Measurements from ENCODE around the gene VPS37B. TPM values are rescaled to one million over a fixed set of nuclear protein-coding genes. Genes with fewer than 3 reads are reported as not detected.

Gene VPS37B
- total RNA-seq, 1 donor from 2014 or later, result 29.1 TPM

DNA sequence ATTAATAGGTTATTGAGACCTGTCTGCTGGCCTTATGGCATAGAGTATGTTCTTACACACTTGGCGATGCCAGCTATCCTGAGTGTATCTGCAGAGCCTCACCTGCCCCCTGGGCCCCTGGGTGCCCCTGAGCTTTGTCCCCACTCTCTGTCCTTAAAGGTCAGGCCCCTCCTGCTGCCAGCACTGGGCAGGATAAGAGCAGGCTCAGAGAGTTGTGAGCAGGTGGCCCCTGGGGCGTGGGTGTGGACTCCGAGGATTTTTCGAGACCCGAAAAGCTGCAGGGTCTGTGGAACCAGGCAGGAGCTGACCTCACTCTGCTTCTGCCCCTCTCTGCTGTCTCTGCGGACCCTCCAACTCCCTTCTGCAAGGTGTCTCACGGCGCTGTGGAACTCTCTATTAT lies 52.5 kb downstream of the VPS37B start:
- Mint-ChIP-seq H3K4me1 (peaks cover 6% of the 10 kb centered on the region), H3K36me3 (no peaks in the 10 kb centered on the region), H3K27ac (no peak overlapping the region), H3K9me3 (no peaks in the 10 kb centered on the region), H3K27me3 (ENCODE audit: low read depth) (no peaks in the 10 kb centered on the region), H3K4me3 (no peak overlapping the region)
- TF ChIP-seq, protein P1, sequence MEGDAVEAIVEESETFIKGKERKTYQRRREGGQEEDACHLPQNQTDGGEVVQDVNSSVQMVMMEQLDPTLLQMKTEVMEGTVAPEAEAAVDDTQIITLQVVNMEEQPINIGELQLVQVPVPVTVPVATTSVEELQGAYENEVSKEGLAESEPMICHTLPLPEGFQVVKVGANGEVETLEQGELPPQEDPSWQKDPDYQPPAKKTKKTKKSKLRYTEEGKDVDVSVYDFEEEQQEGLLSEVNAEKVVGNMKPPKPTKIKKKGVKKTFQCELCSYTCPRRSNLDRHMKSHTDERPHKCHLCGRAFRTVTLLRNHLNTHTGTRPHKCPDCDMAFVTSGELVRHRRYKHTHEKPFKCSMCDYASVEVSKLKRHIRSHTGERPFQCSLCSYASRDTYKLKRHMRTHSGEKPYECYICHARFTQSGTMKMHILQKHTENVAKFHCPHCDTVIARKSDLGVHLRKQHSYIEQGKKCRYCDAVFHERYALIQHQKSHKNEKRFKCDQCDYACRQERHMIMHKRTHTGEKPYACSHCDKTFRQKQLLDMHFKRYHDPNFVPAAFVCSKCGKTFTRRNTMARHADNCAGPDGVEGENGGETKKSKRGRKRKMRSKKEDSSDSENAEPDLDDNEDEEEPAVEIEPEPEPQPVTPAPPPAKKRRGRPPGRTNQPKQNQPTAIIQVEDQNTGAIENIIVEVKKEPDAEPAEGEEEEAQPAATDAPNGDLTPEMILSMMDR (IDR thresholded peaks at IDR 0.05; ENCODE audit: unreplicated experiment), result no peak
- no peak for DNase-seq (ENCODE audit: low spot score in 2 of 2, unreplicated experiment in 2 of 2)

DNA sequence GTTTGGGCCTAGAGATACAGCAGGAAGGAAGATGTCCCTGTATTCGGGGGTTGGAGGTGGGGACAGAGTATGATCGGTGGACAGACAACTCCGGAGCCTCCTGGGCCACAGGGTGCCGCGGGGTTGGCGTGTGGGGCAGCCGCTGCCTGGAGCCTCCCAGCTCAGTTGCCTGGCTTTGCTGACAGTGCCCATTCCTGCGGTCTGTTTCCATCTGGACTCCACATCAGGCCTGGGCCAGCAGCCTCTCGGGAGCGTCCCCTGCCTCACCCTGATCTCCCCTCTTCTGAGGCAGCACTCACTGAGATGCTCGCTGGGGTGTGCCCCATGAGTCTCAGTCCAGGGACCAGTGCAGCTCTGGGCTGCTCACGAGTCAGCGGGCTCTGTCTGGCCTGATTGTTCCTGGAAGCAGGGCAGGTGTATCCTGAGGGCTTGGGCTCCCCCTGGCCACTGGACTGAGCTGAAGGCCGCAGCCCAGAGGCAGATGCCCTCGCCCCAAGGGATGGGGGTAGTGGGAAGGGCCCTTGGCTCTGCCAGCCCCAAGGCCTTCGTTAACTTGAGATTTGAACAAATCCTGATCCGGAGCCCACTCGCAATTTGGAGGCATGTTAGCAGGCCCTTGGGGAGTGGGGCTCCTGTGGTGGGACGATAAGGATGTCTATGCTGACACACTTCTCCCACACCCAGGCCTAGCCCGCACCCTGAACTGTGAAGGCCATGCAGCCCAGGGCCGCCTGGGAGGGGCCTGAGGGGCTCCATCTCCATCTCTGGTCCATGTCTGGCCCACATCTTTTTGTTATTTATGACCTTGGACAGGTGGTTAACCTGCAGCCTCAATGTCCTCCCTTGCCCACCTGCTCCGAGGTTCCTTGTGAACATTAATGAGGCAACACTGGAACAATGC lies 53.2 kb downstream of the VPS37B start:
- TF ChIP-seq, protein P1 (IDR thresholded peaks at IDR 0.05; ENCODE audit: unreplicated experiment), result no peak
- H3K4me1 Mint-ChIP-seq, result peaks cover 10% of the 10 kb centered on the region
- H3K27me3 Mint-ChIP-seq (ENCODE audit: low read depth), result peaks cover 1% of the 10 kb centered on the region
- H3K9me3 Mint-ChIP-seq, result no peaks in the 10 kb centered on the region
- no peaks in the 10 kb centered on the region for H3K36me3 Mint-ChIP-seq
- DNase-seq (ENCODE audit: low spot score in 2 of 2, unreplicated experiment in 2 of 2), result no peak
- peak overlapping the region; percentile 39 for H3K27ac Mint-ChIP-seq
- no peak overlapping the region for H3K4me3 Mint-ChIP-seq

DNA sequence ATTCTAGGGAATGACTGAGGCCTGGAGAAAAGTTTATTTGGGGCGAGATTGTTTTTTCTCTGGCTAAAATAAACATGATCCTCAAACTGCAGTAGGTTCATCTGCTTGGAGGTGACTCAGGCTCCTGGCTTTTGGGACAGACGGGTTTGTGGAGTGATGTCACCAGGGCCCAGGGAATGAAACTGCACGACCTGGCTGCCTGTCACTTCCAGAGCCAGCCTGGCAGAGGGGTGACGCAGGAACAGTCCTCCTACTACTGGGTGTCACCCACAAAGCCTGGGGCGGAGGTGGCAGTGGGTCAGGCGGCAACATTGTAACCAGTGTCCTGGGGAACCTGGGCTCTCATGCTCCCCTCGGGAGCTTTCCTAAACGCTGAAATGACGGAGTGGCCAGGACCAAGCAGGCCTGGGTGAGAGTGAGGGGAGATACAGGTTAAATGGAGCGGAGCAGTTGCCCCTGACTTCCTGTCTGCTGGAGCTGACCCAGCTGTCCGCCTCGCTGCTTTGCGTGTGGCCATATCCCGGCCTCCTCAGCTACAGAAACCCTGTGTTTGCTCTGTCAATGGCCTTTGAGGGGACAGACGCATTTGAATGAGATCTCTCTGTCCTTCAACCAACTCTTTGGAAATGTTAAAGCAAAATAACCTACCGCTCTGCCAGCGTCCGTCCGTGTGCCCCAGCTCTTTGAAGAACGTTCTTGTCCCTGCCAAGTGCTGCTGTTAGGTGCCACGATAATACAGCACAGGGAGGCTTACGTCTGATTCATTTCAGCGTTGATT lies 54.2 kb downstream of the VPS37B start:
- H3K4me3 Mint-ChIP-seq, result no peak overlapping the region
- peaks cover 17% of the 10 kb centered on the region for H3K4me1 Mint-ChIP-seq
- DNase-seq (ENCODE audit: low spot score in 2 of 2, unreplicated experiment in 2 of 2), result no peak
- peaks cover 5% of the 10 kb centered on the region for H3K27me3 Mint-ChIP-seq (ENCODE audit: low read depth)
- H3K36me3 Mint-ChIP-seq, result no peaks in the 10 kb centered on the region
- no peaks in the 10 kb centered on the region for H3K9me3 Mint-ChIP-seq
- peak overlapping the region; percentile 48 for H3K27ac Mint-ChIP-seq
- TF ChIP-seq, protein P1 (IDR thresholded peaks at IDR 0.05; ENCODE audit: unreplicated experiment), result no peak

DNA sequence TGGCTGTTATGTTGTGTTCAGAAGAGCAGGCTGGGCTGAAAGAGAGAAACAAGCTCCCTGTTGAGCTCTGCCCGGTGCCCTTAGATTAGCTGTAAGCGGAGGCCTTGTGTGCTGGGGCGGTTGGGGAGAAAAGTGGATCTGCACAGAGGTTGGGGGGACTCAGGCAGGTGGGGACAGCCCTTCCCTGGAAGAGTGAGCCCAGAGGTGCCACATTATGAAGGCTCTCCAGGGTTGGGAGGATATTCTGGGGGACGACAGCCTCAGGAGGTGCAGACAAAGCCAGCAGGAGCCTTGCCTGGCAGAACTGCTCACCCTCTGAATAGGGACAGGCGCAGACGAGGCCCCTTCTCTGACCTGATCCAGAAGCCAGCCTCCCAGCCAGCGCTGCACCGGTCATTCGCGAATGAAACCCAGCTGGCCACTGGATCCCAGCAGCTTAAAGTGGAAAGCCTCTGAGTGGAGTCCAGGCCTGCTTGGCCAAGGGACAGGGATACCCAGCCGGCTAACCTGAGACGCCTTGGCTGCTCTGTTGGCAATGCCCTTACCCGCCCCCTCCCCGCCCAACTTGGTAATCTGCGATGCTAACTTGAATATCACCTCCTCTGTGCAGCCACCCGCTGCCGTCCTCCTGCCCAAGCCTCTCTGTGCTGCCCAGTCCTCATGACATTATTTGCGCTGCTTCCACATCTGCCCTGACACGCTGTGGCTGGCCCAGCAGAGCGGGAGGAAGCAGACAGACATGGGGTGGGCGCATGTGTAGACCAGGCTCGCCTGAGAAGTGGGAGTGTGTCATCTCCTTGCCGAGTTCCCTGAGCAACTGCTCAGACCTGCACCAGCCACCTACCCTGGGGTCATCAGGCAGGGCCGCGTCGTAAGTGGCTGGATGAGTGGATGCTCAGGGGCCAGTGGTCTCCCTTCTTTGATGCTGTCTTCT lies 55.1 kb downstream of the VPS37B start:
- TF ChIP-seq, protein P1 (IDR thresholded peaks at IDR 0.05; ENCODE audit: unreplicated experiment), result no peak
- Mint-ChIP-seq H3K4me3 (no peak overlapping the region), H3K9me3 (no peaks in the 10 kb centered on the region), H3K36me3 (no peaks in the 10 kb centered on the region), H3K4me1 (peaks cover 22% of the 10 kb centered on the region), H3K27me3 (ENCODE audit: low read depth) (peaks cover 10% of the 10 kb centered on the region), H3K27ac (peak overlapping the region; percentile 48)
- DNase-seq (ENCODE audit: low spot score in 2 of 2, unreplicated experiment in 2 of 2), result no peak

DNA sequence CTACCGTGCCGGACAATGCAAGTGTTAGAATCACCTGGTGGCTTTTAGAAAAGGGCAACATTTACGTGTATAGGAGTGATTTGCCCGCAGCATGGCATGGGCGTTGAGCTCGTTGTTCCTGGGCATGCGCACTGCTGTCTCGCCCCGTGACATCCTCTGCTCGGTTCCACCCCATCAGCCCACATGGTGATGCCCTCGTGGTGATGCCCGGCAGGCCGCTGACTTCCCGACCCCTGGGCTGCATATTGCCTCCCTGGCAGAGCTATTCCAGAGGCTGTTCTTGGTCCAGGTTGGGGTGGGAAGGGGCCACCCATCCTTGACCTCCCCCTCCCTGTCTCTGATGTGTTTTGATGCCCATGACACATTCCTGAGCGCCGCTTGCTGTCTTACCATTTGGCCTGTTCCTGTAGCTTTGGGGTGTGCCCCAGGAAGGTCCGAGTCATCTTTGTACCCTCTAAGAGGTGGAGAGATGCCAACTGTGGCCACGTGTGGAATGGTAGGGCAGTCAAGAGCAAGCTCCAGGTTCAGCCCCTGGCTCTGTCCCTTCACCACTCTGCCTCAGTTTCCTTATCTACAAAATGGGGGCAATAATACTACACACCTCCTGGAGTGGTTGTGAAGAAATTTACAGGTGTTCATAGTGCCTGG lies 55.9 kb downstream of the VPS37B start:
- Mint-ChIP-seq H3K27me3 (ENCODE audit: low read depth) (peaks cover 10% of the 10 kb centered on the region), H3K4me1 (peaks cover 22% of the 10 kb centered on the region), H3K9me3 (no peaks in the 10 kb centered on the region), H3K36me3 (no peaks in the 10 kb centered on the region), H3K27ac (no peak overlapping the region), H3K4me3 (no peak overlapping the region)
- TF ChIP-seq, protein P1 (IDR thresholded peaks at IDR 0.05; ENCODE audit: unreplicated experiment), result no peak
- no peak for DNase-seq (ENCODE audit: low spot score in 2 of 2, unreplicated experiment in 2 of 2)
